PFSK-1 (cell line): ENCODE data around the gene CREB3L2.

ENCODE experiments used
- FOXP2 ChIP-seq: optimal IDR thresholded peaks from 2 replicates; pipeline ENCODE3; 2011; ENCODE audit warnings: borderline replicate concordance, control low read depth, inconsistent platforms; ENCODE audit not compliant: insufficient read depth; ENCODE audit errors: extremely low read length, extremely low read depth
- POLR2AphosphoS5 ChIP-seq: IDR thresholded peaks from 2 replicates; pipeline ENCODE4 v1.6.1; 2012; ENCODE audit warnings: low read depth, mild to moderate bottlenecking, control low read depth, low read length, moderate library complexity
- SIN3A ChIP-seq: IDR thresholded peaks from 2 replicates; pipeline ENCODE4 v1.6.1; 2012; ENCODE audit warnings: mild to moderate bottlenecking, low read length, moderate library complexity, borderline replicate concordance; ENCODE audit not compliant: insufficient read depth
- TAF1 ChIP-seq: IDR thresholded peaks from 2 replicates; pipeline ENCODE4 v1.6.1; 2012; ENCODE audit warnings: low read length, control low read depth, borderline replicate concordance; ENCODE audit not compliant: insufficient read depth
- TF ChIP-seq, protein P1 (sequence below), 2 experiments: IDR thresholded peaks; 2 replicates each; pipeline versions ENCODE4 v1.6.1 to v1.8.0; 2011 to 2012; ENCODE audit warnings: low read depth in 2 of 2, low read length in 2 of 2, control low read depth in 1 of 2, inconsistent platforms in 1 of 2, mild to moderate bottlenecking in 1 of 2, moderate library complexity in 1 of 2; ENCODE audit not compliant: insufficient read depth in 1 of 2

Gene CREB3L2

DNA sequence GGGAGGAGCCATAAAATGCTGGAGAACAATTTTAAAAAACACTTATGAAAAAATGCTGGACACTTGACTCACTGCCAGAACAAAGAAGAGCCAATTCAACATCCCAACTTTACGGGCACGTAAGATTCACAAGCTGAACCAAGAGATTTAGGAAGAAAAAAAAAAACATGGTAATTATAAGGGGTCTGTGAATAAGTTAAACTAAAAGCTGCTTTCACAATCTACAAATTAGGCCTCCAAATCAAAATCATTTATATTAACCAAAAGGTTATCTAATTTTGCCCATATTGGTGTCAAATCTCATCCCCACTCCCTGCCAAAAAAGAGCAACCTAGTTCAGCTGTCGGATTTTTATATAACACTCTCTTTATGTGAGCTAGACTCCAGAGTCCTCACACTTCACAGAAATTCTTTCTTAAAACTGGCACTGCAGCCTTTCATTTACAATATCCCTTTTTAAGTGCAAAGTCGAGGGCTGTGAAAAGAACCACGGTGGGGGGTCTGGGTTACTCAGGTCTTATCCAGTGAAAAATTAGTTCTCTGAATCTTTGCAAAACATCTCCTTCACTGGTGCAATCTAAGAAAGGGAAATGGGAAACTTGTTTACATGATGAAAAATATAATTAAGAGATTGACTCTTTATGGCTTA lies 124.7 kb downstream of the CREB3L2 start:
- TF ChIP-seq, protein P1, sequence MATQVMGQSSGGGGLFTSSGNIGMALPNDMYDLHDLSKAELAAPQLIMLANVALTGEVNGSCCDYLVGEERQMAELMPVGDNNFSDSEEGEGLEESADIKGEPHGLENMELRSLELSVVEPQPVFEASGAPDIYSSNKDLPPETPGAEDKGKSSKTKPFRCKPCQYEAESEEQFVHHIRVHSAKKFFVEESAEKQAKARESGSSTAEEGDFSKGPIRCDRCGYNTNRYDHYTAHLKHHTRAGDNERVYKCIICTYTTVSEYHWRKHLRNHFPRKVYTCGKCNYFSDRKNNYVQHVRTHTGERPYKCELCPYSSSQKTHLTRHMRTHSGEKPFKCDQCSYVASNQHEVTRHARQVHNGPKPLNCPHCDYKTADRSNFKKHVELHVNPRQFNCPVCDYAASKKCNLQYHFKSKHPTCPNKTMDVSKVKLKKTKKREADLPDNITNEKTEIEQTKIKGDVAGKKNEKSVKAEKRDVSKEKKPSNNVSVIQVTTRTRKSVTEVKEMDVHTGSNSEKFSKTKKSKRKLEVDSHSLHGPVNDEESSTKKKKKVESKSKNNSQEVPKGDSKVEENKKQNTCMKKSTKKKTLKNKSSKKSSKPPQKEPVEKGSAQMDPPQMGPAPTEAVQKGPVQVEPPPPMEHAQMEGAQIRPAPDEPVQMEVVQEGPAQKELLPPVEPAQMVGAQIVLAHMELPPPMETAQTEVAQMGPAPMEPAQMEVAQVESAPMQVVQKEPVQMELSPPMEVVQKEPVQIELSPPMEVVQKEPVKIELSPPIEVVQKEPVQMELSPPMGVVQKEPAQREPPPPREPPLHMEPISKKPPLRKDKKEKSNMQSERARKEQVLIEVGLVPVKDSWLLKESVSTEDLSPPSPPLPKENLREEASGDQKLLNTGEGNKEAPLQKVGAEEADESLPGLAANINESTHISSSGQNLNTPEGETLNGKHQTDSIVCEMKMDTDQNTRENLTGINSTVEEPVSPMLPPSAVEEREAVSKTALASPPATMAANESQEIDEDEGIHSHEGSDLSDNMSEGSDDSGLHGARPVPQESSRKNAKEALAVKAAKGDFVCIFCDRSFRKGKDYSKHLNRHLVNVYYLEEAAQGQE (IDR thresholded peaks at IDR 0.05; ENCODE audit: insufficient read depth in 1 of 2, low read depth in 2 of 2, low read length in 2 of 2), result no peak

- TF ChIP-seq TAF1, result no peak
- TF ChIP-seq POLR2AphosphoS5, result no peak
- no peak for TF ChIP-seq SIN3A
- TF ChIP-seq FOXP2, result no peak
- TF ChIP-seq, protein P1 (IDR thresholded peaks at IDR 0.05; ENCODE audit: insufficient read depth in 1 of 2, low read depth in 2 of 2, low read length in 2 of 2), result no peak
Measured at GRCh38 chr7:137875746-137876145, 126.1 kb downstream of the CREB3L2 start.

DNA sequence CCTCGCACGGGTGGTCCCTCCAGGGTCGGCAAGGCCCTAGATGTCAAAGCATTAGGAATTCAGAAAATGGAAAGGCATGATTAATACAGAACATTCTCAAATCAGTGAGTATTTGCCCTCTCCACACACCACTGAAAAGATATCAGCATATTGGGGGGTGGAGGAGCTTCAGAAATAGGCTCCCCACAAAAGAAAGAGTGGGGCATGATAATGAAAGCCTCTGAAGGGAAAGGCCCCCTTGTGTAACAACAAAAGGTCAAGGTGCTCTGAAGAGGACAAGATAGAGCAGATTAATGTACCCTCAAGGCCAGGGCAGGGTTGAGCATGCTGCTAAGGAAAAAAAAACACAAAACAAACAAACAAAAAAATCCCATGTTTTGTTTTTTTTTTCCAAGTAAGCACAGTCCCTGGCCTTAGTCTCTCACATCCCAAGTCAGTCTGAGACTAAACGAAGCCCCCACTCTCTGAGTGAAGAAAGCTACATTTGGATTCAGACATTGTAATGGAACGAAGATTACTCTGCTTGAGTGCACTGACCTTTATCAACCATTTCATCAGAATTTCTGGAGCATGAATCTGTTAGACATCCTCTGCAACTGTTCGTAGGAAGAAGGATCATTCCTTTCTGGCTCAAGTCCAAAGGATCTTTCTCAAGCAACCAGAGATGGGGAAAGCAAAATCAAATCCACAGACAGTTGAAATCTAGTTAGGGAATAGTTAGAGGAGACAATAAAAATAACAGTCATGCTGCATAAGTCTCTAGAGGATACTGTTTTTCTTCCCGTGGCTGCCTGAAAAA lies 127.7 kb downstream of the CREB3L2 start:
- TF ChIP-seq FOXP2, result no peak
- no peak for TF ChIP-seq SIN3A
- TF ChIP-seq TAF1, result no peak
- no peak for TF ChIP-seq POLR2AphosphoS5
- TF ChIP-seq, protein P1 (IDR thresholded peaks at IDR 0.05; ENCODE audit: insufficient read depth in 1 of 2, low read depth in 2 of 2, low read length in 2 of 2), result no peak

- no peak for TF ChIP-seq TAF1
- TF ChIP-seq, protein P1 (IDR thresholded peaks at IDR 0.05; ENCODE audit: insufficient read depth in 1 of 2, low read depth in 2 of 2, low read length in 2 of 2), result no peak
- no peak for TF ChIP-seq SIN3A
- no peak for TF ChIP-seq POLR2AphosphoS5
- TF ChIP-seq FOXP2, result no peak
Measured at GRCh38 chr7:137873524-137873923, 128.4 kb downstream of the CREB3L2 start.
